ENCODE results near the gene RPS6KA3.

RPS6KA3 gene

DNA sequence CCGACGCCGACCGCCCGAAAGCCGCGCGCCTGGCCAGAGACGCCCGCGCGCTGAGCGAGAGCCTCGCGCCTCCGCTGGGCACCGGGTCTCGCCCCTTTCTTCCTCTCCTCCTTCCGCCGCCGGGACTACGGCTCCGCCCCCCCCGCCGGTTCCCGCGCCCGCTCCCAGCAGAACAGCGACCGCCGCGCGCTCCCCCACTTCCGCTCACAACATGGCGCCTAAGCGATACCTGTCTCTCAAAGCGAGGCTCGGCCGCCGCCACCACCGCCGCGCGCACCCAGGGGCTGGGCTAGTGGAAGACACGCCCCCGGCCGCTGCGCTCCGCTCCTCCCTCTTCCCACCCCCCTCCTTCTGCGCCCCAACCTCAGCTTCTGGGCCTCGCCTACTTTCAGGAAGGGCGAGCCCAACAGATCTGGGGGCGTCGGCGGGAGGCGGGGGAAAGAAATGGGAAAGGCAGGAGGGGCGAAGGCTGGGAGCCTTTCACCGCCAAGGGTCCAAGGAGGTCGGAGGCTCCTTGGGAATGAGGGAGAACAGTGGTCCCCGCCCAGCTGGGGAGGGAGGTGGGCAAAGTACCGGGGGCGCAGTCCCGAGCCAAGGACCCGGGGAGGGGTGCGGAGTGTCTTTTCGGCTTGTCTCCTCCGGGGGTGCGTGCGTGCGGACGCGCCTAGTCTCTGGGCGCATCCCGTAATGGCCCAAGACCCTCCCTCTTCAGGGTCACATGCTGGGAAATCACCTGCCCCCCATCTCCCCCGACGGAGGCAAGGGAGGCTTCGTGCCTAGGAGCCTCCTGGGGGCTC lies at the start of gene RPS6KA3:
RPS6KA3 (minus strand) TSS at position 100 of the 797 bp plus-strand sequence. CDS start 277 bp downstream, outside the sequence.
- peak; percentile 77 to 82 for DNase-seq (ENCODE audit: extremely low read depth in 1 of 2, low read depth in 1 of 2)

GRCh38 chrX:20315140-20315539 lies 48.4 kb upstream of the RPS6KA3 start:
- DNase-seq (ENCODE audit: extremely low read depth in 1 of 2, low read depth in 1 of 2): no peak

GRCh38 chrX:20313899-20314298 lies 47.2 kb upstream of the RPS6KA3 start:
- DNase-seq (ENCODE audit: extremely low read depth in 1 of 2, low read depth in 1 of 2): no peak

- DNase-seq (ENCODE audit: extremely low read depth in 1 of 2, low read depth in 1 of 2): no peak
These were observed 45.3 kb upstream of the RPS6KA3 start for GRCh38 chrX:20312018-20312417.

- no peak for DNase-seq (ENCODE audit: extremely low read depth in 1 of 2, low read depth in 1 of 2)
These were observed 44.8 kb upstream of the RPS6KA3 start for GRCh38 chrX:20311505-20311904.

DNA sequence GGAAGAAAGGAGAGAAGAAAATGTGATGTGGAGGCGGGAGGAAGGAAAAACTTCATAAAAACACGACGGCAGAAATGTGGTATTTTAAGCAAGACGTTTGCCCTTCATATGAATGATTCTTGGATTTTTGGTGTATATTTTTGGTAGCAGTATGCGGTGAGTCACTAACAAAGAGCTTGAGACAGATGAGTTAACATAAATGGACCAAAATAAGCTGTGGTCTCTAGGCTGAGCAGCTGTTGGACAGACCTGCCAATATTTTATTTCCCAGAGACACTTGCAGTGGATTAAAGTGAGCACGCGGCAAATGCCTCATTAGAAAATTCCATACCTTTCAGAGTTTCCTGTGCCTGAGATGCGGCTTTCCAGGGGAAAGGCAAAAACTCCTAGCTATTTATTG lies 43.1 kb upstream of the RPS6KA3 start:
- no peak for DNase-seq (ENCODE audit: extremely low read depth in 1 of 2, low read depth in 1 of 2)

DNA sequence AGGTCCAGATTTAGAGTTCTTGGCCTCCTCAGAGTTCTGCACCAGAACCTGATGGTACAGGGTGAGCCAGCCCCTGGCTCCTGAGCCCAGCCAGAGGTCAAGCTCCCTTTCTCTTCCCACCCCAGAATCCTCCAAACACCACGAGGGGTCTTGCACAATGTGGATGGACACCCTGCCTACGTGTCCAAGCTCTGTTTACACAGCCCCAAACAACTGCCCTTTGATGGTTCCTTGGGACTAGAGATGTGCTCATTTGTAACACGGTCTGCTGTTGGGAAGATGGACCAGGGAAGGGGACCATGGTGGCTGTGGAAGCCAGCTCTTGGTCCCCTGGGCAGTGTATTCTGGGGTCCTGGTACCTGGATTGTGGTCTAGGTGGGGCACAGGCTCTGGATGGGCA lies 40.0 kb upstream of the RPS6KA3 start:
- no peak for DNase-seq (ENCODE audit: extremely low read depth in 1 of 2, low read depth in 1 of 2)

DNA sequence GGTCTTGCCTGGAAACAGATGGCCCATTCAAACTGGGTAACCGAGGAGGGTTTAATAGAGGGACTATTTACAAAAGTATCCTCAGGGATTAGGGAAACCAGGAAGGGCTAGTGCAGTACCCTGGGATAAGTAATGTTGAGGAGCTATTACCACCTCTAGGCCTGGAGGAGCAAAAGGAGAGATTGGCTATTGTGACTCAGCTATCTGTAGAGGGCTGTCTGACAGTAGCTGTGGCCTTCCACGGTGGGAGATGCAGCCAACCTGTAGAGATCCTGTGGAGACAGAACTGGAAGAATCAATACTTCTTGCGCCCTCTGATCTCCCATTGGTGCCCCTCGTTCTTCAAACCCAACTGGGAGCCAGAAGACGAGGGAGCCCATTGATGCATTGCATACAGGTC lies 34.1 kb upstream of the RPS6KA3 start:
- DNase-seq (ENCODE audit: extremely low read depth in 1 of 2, low read depth in 1 of 2): no peak

GRCh38 chrX:20294957-20295356 lies 28.2 kb upstream of the RPS6KA3 start:
- no peak for DNase-seq (ENCODE audit: extremely low read depth in 1 of 2, low read depth in 1 of 2)

DNA sequence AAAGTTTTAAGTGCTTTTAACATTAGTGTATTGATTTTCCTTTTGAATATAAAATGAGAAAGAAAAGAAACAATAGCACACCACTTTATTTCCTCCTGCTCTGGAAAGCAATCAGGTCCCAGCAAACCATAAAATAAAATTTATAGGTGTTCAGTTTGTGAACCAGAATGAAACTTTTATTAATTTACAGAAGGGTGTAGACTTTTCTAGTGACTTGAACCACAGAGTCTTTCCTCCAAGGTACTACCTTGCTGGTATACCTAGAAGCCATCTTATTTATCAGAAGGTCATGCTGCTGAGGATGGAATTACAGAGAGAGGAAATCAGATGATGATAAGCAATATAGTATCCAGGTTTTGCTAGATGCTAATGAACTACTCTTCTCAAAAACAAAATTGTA lies 27.6 kb upstream of the RPS6KA3 start:
- no peak for DNase-seq (ENCODE audit: extremely low read depth in 1 of 2, low read depth in 1 of 2)

DNA sequence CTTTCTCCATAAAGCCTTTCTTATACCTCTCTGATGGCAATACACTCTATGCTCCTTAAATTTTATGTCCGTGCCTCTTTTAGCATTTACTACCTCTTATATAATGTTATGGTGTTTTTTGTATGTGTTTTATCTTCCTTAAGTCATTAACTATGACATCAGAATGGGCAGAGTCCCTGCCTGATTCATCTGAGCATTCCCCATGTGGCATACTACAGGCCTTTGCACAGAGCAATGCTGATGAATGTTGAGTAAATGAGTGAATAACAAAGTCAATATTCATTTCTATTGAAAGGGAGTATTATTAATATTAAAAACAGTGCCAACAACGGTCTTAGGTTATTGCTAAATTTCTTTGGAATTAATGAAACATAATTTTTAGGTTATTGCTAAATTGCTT lies 18.8 kb upstream of the RPS6KA3 start:
- DNase-seq (ENCODE audit: extremely low read depth in 1 of 2, low read depth in 1 of 2): no peak

DNA sequence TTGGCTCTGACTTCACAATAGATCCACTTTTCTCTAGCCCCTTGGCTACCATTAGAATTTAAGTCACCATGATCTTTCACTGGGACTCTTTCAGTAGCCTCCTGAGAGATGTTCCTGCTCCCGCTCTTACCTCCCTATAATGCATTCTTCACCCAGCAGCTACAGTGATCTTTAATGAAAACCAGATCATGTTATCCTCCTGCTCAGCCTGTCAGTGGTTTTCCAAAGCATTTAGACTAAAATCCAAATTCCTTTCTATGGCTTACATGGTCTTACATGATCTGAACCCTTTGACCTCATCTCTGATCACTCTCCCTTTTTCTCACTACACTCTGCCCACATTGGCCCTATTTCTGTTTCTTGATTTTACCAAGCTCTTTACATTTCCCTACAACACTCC lies 18.3 kb upstream of the RPS6KA3 start:
- DNase-seq (ENCODE audit: extremely low read depth in 1 of 2, low read depth in 1 of 2): no peak

DNA sequence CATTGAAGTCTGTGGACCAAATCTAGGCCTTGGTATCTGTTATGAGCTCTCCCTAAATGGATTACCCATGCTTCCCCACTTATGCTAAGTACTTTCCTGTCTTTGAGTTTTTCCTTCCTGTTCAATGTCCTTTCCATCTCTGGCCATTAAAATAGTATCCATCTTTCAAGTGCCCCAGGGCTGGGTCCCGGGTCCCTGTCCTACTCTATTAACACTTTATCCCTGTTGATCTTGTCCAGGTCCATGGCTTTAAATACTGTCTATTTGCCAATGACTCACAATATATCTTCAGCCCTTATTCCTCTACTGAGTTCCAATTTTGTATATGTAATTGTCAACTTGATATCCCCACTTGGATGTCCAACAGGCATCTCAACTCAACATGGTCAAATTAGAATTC lies 17.7 kb upstream of the RPS6KA3 start:
- DNase-seq (ENCODE audit: extremely low read depth in 1 of 2, low read depth in 1 of 2): no peak

DNA sequence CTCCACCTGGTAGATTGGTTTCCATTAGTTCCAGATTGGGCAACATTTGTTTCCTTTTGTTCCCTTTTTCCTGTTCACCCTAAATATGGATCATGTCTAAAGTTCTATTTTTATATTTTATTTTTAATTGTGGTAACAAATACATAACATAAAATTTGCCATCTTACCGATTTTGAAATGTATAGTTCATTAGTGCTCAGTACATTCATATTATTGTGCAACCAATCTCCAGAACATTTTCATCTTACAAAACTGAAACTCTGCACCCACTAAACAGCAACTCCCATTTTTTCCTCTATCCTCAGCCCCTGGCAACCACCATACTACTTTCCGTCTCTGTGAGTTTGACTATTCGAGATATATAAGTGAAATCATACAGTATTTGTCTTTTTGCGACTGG lies 14.2 kb upstream of the RPS6KA3 start:
- no peak for DNase-seq (ENCODE audit: extremely low read depth in 1 of 2, low read depth in 1 of 2)

DNA sequence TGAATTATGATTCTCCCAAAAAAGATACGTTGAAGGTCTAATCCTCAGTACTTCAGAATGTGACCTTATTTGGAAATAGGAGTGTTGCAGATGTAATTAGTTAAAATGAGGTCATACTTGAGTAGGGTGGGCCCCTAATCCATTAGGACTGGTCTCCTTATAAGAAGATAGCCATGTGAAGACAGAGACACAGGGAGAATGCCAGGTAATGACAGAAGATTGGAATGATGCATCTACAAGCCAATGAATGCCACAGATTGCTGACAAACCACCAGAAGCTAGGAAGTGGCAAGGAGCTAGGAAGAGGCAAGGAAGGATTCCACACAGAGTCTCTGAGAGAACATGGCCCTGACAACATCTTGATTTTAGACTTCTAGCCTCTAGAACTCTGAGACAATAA lies 7.4 kb upstream of the RPS6KA3 start:
- no peak for DNase-seq (ENCODE audit: extremely low read depth in 1 of 2, low read depth in 1 of 2)

GRCh38 chrX:20271730-20272129 lies 5.0 kb upstream of the RPS6KA3 start:
- no peak for DNase-seq (ENCODE audit: extremely low read depth in 1 of 2, low read depth in 1 of 2)

DNA sequence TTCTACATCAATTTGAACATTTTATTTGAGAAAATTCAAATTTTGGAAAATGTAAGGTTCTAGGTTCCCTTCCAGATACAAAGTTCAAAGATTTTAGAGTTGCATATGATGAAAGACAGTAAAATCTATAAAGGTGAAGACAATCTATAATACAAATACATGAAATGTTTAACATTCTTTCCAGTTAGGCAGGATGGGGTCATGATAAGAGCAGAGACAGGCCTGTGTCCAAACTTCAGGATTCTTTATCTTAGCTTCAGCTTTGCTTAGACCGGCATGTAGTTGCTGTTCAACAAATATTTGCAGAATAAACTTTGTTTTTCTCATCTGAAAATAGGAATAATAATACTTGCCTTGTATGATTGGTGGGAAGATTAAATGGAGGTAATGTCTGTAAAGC lies 4.5 kb upstream of the RPS6KA3 start:
- DNase-seq (ENCODE audit: extremely low read depth in 1 of 2, low read depth in 1 of 2): no peak

DNA sequence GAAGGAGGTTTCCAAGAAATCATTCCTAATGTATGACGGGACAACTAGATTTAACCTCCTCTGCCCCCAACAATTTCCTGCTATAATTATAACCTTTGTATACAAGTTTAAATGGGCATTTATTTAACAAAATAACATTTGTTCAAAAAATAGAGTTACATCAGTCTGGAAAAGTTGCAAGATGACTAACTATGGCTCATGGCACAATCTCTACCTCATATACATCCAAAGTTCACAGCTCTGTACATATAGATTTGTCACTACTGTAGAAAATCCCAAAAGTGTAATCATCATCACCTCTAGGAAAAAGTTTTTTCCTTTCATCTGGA lies 3.8 kb upstream of the RPS6KA3 start:
- no peak for DNase-seq (ENCODE audit: extremely low read depth in 1 of 2, low read depth in 1 of 2)

DNA sequence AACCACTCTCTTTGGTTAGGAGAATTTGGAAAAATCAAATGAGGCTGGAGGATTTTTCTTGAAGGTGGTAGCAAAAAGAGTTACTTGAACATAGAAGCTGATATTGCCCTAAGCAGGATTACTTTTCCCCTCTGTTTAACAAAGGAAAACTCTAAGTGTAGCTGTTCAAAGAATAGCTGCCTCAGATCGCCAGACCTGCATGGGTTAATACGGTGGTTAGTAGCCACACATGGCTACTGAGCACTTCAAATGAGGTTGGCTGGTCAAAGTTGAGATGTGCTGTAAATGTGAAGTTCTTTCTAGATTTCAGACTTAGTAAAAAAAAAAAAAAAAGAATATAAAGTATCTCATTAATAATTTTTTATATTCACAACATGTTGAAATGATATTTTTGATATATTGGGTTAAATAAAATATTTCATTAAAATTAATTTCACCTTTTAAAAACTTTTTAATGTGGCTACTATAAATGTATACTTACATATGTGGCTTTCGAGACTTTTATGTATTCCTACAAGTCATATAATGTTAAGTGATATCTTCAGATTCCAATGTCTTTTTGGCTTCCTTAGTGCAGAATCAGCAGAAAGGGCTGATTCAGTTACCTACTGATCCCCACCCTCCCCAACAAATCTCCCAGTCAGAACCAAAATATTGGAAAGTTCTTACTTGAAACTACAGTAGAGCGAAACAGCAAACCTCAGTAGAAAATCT lies 3.3 kb upstream of the RPS6KA3 start:
- no peak for DNase-seq (ENCODE audit: extremely low read depth in 1 of 2, low read depth in 1 of 2)

DNA sequence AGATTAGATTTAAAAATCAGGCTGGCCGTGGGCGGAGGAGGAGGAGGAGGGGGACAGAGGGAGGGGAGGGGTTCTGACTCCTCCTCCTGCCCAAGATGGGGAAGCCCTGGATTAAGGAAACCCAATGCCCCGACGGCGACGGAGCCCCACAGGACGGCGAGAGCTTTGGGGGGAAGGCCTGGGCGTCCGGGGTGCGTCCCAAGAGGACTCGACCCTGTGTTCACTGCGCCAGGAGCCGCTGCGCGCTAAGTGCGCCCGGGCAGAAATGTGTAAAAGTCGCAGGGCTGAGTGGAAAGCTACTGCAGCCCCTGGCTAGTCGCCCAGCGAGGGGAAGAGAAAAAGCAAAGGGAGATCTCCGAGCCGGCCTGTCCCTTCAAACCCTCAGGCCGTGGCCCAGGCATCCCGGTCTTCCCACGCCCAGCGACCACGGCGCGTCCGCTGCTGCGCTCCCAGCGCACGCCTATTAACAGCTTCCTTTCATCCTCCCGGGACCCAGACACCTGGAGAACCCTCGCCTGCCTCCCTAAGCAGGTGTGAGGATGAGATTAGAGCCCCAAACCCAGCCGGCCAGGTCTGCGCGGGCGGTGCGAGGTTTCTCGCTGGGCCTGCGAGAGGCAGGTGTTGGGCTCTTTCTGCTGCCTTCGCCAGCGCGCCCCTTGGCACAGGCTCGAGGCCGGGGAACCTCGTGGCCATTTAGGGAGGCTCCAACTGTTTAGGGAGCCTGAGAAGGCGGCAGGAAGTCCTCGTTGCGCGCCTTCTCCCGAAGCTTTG lies 1.4 kb upstream of the RPS6KA3 start:
- no peak for DNase-seq (ENCODE audit: extremely low read depth in 1 of 2, low read depth in 1 of 2)

DNA sequence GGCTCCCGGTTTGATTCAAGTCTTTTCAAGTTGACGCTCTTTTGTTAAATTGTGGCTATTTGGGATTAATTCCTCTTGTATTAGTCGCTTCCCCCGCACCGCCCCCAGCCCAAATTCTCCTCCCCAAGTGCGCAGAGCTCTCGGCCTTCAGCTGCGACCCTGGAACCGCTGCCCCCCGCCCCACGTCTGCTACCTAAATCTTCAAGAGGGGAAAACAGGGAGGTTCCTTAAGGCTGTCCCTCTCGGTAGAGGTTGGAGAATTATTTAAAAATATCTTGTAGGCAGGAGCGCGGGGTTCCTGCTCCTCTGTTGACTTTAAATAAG lies 860 bp upstream of the RPS6KA3 start:
- no peak for DNase-seq (ENCODE audit: extremely low read depth in 1 of 2, low read depth in 1 of 2)

Measured in stimulated activated CD8-positive, alpha-beta memory T cell treated with anti-CD3 and anti-CD28 coated beads, Interleukin-7, amount 100 ng/mL, for 48 hours (primary cell).